Measurements from ENCODE around the gene INCENP. TPM values are rescaled to one million over a fixed set of nuclear protein-coding genes. Genes with fewer than 3 reads are reported as not detected.

The INCENP gene
- total RNA-seq, 1 experiment from 2014 or later = 101 TPM

GRCh38 chr11:62108017-62108750, 15.6 kb upstream of the INCENP start:
- H3K9me3 ChIP-seq = peaks cover 5% of the 10 kb centered on the region
- no peak overlapping the region for H3K4me3 ChIP-seq (ENCODE audit: low read depth, low read length)
- no peaks in the 10 kb centered on the region for H3K36me3 Mint-ChIP-seq (ENCODE audit: insufficient read depth, unreplicated experiment)
- H3K27ac Mint-ChIP-seq (ENCODE audit: unreplicated experiment) = no peak overlapping the region
- H3K9me3 Mint-ChIP-seq (ENCODE audit: unreplicated experiment) = no peaks in the 10 kb centered on the region
- H3K27me3 Mint-ChIP-seq (ENCODE audit: insufficient read depth, unreplicated experiment) = no peaks in the 10 kb centered on the region
- H3K36me3 ChIP-seq (ENCODE audit: control insufficient read depth, insufficient read depth, low read length) = no peaks in the 10 kb centered on the region
- no TSS peak for BruUV-seq (replicated peaks)
- H3K4me3 Mint-ChIP-seq (ENCODE audit: unreplicated experiment) = no peak overlapping the region
- ChIA-PET CTCF (interaction anchor here (0.6 to 4.4 kb wide), 20 partner anchors 9 to 361 kb away, joined by 3 to 40 read pairs (median 7); partner anchors contain the start of genes FEN1, FTH1, INCENP and TMEM258), POLR2A (interaction anchor here (0.6 kb wide), 1 partner anchor 14 kb away, joined by 4 read pairs; no protein-coding TSS in a partner anchor)
- H3K27me3 ChIP-seq (replicated peaks; ENCODE audit: control insufficient read depth, insufficient read depth, low read length) = no peaks in the 10 kb centered on the region
- TF ChIP-seq, protein P1, sequence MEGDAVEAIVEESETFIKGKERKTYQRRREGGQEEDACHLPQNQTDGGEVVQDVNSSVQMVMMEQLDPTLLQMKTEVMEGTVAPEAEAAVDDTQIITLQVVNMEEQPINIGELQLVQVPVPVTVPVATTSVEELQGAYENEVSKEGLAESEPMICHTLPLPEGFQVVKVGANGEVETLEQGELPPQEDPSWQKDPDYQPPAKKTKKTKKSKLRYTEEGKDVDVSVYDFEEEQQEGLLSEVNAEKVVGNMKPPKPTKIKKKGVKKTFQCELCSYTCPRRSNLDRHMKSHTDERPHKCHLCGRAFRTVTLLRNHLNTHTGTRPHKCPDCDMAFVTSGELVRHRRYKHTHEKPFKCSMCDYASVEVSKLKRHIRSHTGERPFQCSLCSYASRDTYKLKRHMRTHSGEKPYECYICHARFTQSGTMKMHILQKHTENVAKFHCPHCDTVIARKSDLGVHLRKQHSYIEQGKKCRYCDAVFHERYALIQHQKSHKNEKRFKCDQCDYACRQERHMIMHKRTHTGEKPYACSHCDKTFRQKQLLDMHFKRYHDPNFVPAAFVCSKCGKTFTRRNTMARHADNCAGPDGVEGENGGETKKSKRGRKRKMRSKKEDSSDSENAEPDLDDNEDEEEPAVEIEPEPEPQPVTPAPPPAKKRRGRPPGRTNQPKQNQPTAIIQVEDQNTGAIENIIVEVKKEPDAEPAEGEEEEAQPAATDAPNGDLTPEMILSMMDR (IDR thresholded peaks at IDR 0.05; ENCODE audit: insufficient read depth in 1 of 2, low read depth in 1 of 2, low read length in 1 of 2, severe bottlenecking in 1 of 2, unreplicated experiment in 1 of 2) = peak; percentile 75 to 76
- H3K4me1 ChIP-seq = peaks cover 3% of the 10 kb centered on the region; the same call in 1 of the 2 replicates
- intact Hi-C loops (cut with micrococcal nuclease; ENCODE audit: unreplicated experiment) = loop anchor here (1.0 to 2.0 kb wide), 5 partner anchors 26 to 311 kb away; no protein-coding TSS in a partner anchor
- peak in 1 of 2 experiments; percentile 64 for DNase-seq
- H3K4me1 Mint-ChIP-seq (ENCODE audit: low read depth, unreplicated experiment) = no peaks in the 10 kb centered on the region

DNA sequence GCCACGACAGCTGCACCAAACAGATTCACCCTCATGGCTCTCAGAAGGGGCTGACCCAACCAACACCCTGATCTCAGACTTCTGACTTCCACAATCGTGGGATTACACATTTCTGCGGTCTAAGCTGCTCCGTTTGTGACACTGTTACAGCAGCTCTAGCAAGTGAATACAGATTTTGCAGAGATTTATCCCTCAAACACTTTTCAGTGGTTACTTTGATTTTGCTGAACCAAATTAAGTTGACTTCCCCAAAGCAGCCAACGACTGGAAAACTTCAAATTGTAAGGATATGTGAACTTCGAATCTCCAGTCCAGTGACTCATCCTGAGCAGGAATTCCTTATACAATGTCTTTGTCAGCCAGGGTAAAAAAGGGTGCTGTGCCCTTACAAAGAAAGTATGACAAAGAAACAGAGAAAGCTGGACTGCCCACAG, 14.8 kb upstream of the INCENP start:
- no peak overlapping the region for H3K4me3 Mint-ChIP-seq (ENCODE audit: unreplicated experiment)
- intact Hi-C loops (cut with micrococcal nuclease; ENCODE audit: unreplicated experiment) = loop anchor here (1.0 to 2.0 kb wide), 5 partner anchors 27 to 312 kb away; no protein-coding TSS in a partner anchor
- Histone ChIP-seq H3K36me3 (ENCODE audit: control insufficient read depth, insufficient read depth, low read length) (no peaks in the 10 kb centered on the region), H3K9me3 (peaks cover 5% of the 10 kb centered on the region), H3K27me3 (replicated peaks; ENCODE audit: control insufficient read depth, insufficient read depth, low read length) (no peaks in the 10 kb centered on the region), H3K4me3 (ENCODE audit: low read depth, low read length) (no peak overlapping the region), H3K4me1 (peaks cover 3% of the 10 kb centered on the region; the same call in 1 of the 2 replicates)
- no peaks in the 10 kb centered on the region for H3K36me3 Mint-ChIP-seq (ENCODE audit: insufficient read depth, unreplicated experiment)
- no peak for DNase-seq
- CTCF ChIA-PET = interaction anchor here (1.1 to 4.4 kb wide), 5 partner anchors 27 to 312 kb away, joined by 3 to 40 read pairs (median 22); no protein-coding TSS in a partner anchor
- no peaks in the 10 kb centered on the region for H3K4me1 Mint-ChIP-seq (ENCODE audit: low read depth, unreplicated experiment)
- TF ChIP-seq, protein P1 (IDR thresholded peaks at IDR 0.05; ENCODE audit: insufficient read depth in 1 of 2, low read depth in 1 of 2, low read length in 1 of 2, severe bottlenecking in 1 of 2, unreplicated experiment in 1 of 2) = no peak
- H3K9me3 Mint-ChIP-seq (ENCODE audit: unreplicated experiment) = no peaks in the 10 kb centered on the region
- no peak overlapping the region for H3K27ac Mint-ChIP-seq (ENCODE audit: unreplicated experiment)
- POLR2A ChIA-PET = interaction anchor here (0.7 kb wide), 1 partner anchor 24 kb away, joined by 11 read pairs; no protein-coding TSS in a partner anchor
- no TSS peak for BruUV-seq (replicated peaks)
- H3K27me3 Mint-ChIP-seq (ENCODE audit: insufficient read depth, unreplicated experiment) = no peaks in the 10 kb centered on the region

GRCh38 chr11:62115085-62115694, 8.6 kb upstream of the INCENP start:
- intact Hi-C loops (cut with micrococcal nuclease; ENCODE audit: unreplicated experiment) = no loop called here
- no peaks in the 10 kb centered on the region for H3K27me3 ChIP-seq (replicated peaks; ENCODE audit: control insufficient read depth, insufficient read depth, low read length)
- ChIA-PET POLR2A (no interaction called here), CTCF (no interaction called here)
- no peak overlapping the region for H3K27ac Mint-ChIP-seq (ENCODE audit: unreplicated experiment)
- H3K4me3 ChIP-seq (ENCODE audit: low read depth, low read length) = no peak overlapping the region
- no peaks in the 10 kb centered on the region for H3K36me3 ChIP-seq (ENCODE audit: control insufficient read depth, insufficient read depth, low read length)
- H3K4me3 Mint-ChIP-seq (ENCODE audit: unreplicated experiment) = no peak overlapping the region
- no peak for DNase-seq
- peaks cover 10% of the 10 kb centered on the region for H3K9me3 Mint-ChIP-seq (ENCODE audit: unreplicated experiment)
- TF ChIP-seq, protein P1 (IDR thresholded peaks at IDR 0.05; ENCODE audit: insufficient read depth in 1 of 2, low read depth in 1 of 2, low read length in 1 of 2, severe bottlenecking in 1 of 2, unreplicated experiment in 1 of 2) = no peak
- BruUV-seq (replicated peaks) = no TSS peak
- no peaks in the 10 kb centered on the region for H3K4me1 ChIP-seq
- peaks cover 10% of the 10 kb centered on the region for H3K9me3 ChIP-seq
- no peaks in the 10 kb centered on the region for H3K27me3 Mint-ChIP-seq (ENCODE audit: insufficient read depth, unreplicated experiment)
- no peaks in the 10 kb centered on the region for H3K4me1 Mint-ChIP-seq (ENCODE audit: low read depth, unreplicated experiment)
- peaks cover 6% of the 10 kb centered on the region for H3K36me3 Mint-ChIP-seq (ENCODE audit: insufficient read depth, unreplicated experiment)

All from Caco-2 (cell line).